DOHH2 (cell line): ENCODE data around the gene NR4A3.

Source experiments
- EZH2phosphoT487 ChIP-seq: fragments of 200-600 bp; sonication (generic); IDR thresholded peaks from 2 replicates; pipeline ENCODE4 v1.6.1; 2017; ENCODE audit warnings: borderline replicate concordance, mild to moderate bottlenecking, antibody characterized with exemption, low read length, moderate library complexity, mixed read lengths
- TF ChIP-seq, protein P1 (sequence below): fragments of 200-600 bp; sonication (generic); IDR thresholded peaks from one replicate; pipeline ENCODE4 v1.5.1; 2014; ENCODE audit warnings: antibody characterized with exemption, mild to moderate bottlenecking, low read depth, low read length; ENCODE audit not compliant: poor library complexity, severe bottlenecking

DNA sequence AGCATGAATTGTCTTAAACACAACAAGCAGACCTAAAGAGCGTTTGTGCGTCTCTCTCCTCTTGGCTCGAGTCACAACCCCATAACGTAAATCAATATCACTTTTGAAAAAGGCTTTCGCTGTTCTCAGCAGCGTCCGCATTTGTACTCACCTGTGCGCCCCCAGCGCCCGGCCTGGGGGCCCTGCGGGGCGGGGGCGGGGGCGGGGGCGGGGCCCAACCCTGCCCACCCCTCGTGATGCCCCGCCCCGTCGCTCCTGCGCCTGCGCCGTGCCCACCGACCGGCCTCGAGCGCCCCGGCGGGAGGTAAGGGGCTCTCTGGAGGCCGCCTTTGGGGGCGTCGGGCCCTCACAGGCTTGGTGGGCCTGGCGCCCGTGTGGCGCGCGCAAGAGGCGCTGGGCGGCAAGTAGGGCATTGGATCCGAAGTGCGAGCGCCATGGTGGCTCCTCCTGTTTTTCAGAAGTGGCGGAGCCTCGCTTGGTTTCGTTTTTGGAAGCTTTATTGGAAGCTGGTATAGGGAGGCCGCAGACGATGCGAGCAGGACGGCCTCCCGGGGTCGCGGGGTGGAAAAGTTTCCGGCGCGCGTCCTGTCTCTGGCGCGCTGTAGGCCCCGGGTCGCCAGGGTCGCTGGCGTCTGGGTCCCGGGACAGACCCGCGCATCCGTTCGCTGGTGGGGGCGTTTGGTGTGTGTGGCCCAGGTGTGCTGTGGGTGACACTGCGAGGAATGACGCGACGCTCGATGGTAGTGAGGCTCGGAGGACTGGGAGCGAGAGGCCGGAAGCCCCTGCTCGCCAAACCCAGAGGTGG, 84.9 kb downstream of the NR4A3 start, which contains the start of gene STX17:
- TF ChIP-seq, protein P1, sequence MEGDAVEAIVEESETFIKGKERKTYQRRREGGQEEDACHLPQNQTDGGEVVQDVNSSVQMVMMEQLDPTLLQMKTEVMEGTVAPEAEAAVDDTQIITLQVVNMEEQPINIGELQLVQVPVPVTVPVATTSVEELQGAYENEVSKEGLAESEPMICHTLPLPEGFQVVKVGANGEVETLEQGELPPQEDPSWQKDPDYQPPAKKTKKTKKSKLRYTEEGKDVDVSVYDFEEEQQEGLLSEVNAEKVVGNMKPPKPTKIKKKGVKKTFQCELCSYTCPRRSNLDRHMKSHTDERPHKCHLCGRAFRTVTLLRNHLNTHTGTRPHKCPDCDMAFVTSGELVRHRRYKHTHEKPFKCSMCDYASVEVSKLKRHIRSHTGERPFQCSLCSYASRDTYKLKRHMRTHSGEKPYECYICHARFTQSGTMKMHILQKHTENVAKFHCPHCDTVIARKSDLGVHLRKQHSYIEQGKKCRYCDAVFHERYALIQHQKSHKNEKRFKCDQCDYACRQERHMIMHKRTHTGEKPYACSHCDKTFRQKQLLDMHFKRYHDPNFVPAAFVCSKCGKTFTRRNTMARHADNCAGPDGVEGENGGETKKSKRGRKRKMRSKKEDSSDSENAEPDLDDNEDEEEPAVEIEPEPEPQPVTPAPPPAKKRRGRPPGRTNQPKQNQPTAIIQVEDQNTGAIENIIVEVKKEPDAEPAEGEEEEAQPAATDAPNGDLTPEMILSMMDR, result no peak
- TF ChIP-seq EZH2phosphoT487, result no peak
